Hematopoietic multipotent progenitor cell treated with erythropoietin and hydrocortisone succinate and interleukin-3 and kit ligand, for 4 days (in vitro differentiated cells): ENCODE measurements around the gene GATA5.

Source experiments
- DNase-seq: peaks from one replicate; pipeline ENCODE4 v3.0.0-alpha.2; 2015

GATA5 gene

DNA sequence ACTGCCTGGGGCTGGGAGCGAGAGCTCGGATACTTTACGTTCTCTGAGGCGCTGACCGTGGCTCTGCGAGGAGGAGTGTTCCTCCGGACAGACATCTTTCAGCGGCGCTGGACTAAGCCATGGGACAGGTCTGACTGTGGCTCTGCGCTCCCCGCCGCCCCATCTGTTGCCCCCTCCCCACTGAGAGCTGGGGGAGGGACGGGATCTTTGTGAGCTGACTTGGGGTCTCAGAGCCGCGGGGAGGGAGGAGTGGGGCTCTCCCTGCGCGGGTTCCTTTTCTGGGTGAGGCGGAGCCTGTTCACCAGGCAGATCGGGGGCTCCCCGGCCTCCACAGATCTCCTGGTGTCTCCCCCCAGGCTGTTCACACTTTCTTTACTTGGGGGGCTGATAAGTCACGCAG is 11.3 kb upstream of the GATA5 start:
- no peak for DNase-seq

DNA sequence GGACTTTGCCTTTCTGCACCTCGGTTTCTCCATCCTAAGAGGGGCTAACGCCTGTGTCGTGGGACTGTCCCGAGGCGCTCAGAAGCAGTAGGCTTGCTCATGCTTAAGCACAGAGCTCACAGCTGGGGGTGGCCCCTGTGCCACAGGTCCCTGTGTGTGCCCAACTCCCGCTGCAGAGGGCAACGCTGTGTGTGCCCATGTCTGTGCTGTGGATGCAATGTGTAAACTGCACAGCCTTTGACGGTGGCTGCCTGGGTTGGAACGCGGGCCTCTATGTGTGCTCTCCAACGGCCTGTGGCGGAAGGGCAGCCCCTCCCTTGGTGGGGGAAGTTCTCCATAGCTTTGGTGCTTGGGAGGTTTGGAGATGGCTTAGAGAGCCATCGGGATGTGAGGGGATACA is 10.7 kb upstream of the GATA5 start:
- peak; percentile 69 for DNase-seq

GRCh38 chr20:62485701-62486089 is 9.9 kb upstream of the GATA5 start:
- DNase-seq = no peak

- peak; percentile 95 for DNase-seq
These were observed 9.4 kb upstream of the GATA5 start for GRCh38 chr20:62485062-62485700.

DNA sequence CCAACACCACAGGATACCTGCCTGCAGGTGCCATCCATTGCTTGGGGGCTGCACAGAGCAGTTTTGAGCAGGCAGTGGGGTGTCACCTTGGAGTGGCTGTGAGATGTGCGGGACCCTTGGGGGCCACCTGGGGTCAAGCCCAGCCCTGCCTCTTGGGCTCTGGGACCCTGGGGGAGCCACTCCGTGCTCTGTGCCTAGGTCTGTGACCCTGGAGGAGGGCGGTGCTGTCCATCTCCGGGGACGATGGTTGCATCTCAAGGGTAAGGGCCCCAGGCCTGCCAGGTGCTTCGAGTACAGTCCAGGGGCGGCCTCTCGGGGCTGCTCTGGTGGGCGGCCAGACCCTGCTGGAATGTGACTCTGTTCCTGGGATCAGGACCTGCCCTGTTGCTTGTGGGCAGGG is 8.7 kb upstream of the GATA5 start:
- DNase-seq = no peak

- no peak for DNase-seq
These were observed 8.0 kb upstream of the GATA5 start for GRCh38 chr20:62483613-62484458.

- DNase-seq = no peak
These were observed 7.2 kb upstream of the GATA5 start for GRCh38 chr20:62482974-62483373.

DNA sequence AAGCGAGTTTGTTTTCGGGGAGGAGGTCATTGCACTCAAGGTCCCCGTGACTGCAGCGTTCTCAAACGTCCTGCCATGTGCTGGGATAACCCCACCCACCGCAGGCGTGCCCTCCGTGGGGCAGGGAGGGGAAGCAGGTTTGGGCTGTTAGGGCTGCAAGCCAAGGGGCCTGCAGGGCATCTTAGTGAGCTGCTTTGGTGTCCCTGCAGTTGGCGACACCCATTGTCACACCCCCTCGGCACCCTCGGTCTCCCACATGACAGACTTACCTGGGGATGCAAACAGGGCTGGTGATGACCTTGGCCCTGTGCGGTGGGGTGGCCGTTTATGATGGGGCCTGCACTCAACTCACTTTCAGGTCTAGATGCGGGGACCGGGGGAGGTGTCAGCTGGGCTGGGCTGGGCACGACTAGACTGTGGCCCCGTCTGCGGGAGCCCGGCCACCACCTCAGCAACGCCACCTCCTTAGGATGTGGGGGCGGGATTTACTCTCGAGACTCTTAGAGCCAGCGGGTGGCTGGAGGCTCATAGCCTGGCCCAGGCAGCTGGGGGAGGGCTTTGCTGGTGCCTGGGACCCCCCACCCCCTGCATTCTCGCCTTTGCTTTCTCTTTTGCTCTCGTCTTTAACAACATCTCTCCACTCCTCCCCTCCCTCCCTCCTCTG is 6.5 kb upstream of the GATA5 start:
- DNase-seq = peak; percentile 89

DNA sequence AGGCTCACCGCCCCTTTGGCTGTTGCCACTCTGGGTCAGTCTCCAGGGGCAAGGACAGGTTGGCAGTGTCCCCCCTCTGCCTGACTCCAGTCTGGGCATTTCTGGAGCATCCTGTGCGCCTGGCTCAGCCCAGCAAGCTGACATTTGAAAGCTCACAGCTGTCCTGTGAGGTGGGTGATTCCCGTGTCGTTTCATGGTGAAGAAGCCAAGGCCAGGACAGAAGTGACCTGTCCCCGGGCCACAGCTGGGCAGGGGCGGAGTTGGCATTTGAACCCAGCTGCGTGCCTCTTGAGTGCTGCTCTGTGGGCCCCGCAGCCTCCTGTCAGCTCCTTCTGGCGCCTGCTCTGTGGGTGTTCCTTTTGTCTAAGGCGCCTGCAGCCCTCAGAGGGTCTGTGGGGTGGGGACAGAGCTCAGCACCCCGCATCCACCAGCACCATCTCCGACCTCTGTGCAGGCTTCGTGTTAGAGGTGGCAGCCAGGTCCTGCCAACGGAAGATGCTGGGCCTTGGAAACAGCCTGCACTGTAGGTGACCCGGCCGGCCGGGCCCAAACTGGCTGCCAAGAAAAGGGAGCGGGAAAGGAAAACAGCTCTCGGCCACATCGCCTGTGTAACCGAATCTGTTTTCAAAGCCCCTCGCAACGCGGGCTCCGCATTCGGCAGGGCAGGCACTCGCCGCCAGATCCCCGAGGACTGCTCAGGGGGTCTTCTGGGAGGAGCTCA is 5.8 kb upstream of the GATA5 start:
- no peak for DNase-seq

GRCh38 chr20:62480318-62480717 is 4.5 kb upstream of the GATA5 start:
- peak; percentile 81 for DNase-seq

DNA sequence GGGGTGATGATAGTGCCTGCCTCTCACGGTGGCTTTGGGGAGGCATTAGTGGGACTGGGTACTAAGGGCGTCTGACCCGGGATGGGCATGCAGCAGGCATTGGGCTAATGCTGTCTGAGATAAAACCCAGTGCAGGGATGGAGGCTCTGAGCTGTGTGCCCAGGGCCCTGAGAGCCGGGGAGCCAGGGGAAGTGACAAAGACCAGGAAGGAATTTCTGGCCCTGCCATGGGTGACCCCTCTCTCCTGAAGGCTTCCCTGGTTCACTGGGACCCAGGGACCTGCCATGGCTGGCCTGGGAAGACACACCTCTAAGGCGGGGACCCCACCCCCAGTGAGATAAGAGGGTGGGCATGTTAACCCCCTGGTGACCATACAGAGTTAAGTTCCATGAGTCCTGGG is 3.9 kb upstream of the GATA5 start:
- peak; percentile 39 for DNase-seq

- DNase-seq = no peak
These were observed 3.4 kb upstream of the GATA5 start for GRCh38 chr20:62479156-62479555.

DNA sequence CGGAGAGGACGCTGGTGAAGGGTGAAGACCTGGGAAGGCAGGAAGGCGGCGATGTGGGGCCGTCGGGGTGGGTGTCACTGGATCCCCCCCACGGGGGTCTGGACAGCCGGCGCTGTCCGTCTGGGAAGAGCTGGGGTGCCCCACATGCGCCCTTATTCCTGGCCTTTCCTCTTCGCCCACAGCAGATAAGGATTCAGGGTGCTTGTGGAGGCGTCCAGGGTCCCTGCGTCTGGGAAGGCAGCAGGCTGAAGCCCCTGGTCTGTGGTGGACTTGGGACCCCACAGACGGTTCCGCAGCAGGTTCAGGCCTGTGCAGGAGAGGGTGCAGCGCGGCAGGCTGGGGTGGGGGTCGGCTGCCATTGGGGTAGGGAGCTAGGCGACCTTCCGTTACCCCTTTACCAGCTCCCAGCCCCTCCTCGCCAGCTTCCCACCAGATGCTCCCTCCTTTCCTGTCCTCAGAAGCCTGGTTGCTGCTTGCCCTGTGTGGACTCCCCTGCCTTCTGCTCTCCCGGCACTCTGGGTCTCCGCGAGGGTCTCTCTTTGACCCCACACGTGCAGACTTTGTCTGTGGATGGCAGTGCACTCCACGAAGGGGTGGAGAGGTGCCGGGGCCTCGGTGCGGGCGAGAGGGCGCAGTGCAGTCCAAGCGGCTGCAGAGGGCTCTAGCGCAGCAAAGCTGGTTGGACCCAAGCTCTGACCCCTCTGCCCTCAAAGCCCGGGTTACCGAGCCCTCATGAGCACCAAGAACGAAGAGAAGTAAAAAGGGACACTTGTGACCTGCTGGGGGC is 2.1 kb upstream of the GATA5 start:
- peak; percentile 74 for DNase-seq

GRCh38 chr20:62476056-62476838 is 452 bp upstream of the GATA5 start:
- peak; percentile 56 for DNase-seq

DNA sequence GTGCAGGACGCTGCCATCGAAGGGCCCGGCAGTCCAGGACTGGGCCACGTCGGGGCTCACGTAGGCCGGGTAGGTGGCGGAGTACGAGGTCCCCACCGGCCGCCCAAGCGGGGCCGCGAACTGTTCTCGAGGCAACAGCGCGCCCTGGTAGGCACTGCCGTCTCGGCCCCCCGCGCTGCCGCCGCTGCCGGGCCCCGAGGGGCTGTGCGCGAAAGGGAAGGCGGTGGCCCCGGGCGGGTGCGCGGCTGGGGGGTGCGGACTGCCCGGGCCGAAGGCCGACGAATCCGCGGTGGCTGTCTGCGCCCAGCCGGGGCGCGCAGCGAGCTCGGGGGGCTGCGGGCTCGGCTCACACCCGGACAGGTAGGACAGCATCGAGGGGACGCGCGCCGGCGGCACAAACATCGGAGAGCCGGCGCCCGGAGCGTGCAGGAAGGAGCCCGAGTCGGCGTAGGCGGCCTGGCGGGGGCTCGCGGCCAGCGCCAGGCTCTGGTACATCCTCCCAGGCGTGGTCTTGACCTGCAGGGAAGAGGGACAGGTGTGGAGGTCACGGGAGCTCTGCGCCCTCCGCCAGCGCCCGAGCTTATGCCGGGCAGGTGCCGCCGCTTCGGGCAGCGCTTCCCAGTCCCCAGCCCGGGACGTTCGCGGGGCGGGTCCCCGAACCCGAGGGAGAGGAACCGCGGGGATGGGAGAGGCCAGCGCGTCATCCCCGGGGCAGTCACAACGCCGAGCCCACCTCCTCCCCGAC is 596 bp downstream of the GATA5 start:
- DNase-seq = no peak

- no peak for DNase-seq
These were observed 1.2 kb downstream of the GATA5 start for GRCh38 chr20:62474604-62475026.

DNA sequence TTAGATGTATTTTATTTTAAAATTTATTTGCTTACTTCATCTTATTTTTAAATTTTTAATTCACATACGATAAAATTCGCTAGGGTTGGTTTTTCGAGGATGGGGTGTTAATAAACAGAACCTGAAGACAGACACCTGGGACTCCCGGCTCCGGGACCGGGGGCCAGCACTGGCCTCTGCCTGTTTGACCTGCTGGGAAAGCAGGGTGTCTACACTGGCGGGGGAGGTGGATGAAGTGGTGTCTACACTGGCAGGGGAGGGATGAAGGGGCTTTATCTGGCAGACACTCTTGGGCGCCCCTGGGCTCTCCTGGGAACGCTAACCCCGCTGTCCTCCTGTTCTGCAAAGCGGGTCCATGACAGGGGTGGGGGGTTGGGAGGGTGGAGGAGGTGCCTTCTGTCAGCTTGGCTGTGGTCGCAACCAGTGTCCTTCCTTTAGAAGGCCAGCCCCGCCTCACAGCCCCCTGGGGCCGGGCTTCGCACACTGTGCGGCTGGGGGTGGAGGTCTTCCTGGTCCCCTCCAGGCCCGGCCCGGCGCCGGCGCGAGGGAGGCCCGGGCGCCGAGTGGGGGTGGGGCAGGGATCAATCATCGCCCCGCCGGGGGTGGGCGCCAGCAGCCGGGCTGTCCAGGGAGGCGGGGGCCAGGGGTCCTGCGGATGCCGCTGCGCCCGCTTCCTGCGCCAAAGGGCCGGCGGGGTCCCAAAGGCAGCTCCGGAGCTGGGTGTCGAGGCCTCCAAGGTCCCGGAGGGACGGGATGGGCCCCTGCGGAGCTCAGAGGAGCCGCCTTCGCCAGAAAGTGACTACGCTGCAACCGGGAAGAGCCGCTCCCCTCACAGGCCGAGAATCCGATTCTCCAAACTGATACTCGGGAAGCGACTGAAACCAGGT is 1.8 kb downstream of the GATA5 start:
- DNase-seq = no peak

GRCh38 chr20:62472941-62473585 is 2.7 kb downstream of the GATA5 start:
- DNase-seq = no peak
